ENCODE results near the gene ZFYVE21.

Gene ZFYVE21

DNA sequence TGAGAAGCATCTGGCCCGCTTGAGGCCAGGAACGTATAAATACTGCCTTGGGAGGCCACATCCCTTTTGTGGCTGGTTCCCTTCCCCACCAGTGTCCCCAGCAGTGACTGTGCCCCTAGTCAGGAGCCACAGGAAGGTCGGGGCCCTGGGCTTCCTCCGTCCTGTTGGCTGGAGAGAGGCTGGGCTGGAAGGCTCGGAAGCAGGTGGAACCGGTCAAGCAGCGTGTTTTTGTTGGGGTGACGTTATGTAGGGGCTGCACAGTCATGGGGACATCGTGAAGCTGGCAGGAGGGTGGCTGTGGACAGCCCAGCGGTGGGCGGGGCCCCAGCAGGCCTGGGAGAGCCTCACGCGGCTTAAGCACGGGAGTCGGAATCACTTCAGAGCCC is 10.5 kb upstream of the ZFYVE21 start:
- Histone ChIP-seq H3K27ac (no peak overlapping the region), H3K4me3 (ENCODE audit: low read depth, low read length) (no peak overlapping the region), H3K27me3 (replicated peaks) (no peaks in the 10 kb centered on the region), H3K36me3 (replicated peaks) (peaks cover 68% of the 10 kb centered on the region)
- no peak for DNase-seq
- TF ChIP-seq, protein P1, sequence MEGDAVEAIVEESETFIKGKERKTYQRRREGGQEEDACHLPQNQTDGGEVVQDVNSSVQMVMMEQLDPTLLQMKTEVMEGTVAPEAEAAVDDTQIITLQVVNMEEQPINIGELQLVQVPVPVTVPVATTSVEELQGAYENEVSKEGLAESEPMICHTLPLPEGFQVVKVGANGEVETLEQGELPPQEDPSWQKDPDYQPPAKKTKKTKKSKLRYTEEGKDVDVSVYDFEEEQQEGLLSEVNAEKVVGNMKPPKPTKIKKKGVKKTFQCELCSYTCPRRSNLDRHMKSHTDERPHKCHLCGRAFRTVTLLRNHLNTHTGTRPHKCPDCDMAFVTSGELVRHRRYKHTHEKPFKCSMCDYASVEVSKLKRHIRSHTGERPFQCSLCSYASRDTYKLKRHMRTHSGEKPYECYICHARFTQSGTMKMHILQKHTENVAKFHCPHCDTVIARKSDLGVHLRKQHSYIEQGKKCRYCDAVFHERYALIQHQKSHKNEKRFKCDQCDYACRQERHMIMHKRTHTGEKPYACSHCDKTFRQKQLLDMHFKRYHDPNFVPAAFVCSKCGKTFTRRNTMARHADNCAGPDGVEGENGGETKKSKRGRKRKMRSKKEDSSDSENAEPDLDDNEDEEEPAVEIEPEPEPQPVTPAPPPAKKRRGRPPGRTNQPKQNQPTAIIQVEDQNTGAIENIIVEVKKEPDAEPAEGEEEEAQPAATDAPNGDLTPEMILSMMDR (IDR thresholded peaks at IDR 0.05; ENCODE audit: low read depth, low read length, missing control alignments): no peak
- in situ Hi-C loops (cut with HindIII; ENCODE audit: low pct_ligation_motif_present, low sequenced_read_pairs): no loop called here

DNA sequence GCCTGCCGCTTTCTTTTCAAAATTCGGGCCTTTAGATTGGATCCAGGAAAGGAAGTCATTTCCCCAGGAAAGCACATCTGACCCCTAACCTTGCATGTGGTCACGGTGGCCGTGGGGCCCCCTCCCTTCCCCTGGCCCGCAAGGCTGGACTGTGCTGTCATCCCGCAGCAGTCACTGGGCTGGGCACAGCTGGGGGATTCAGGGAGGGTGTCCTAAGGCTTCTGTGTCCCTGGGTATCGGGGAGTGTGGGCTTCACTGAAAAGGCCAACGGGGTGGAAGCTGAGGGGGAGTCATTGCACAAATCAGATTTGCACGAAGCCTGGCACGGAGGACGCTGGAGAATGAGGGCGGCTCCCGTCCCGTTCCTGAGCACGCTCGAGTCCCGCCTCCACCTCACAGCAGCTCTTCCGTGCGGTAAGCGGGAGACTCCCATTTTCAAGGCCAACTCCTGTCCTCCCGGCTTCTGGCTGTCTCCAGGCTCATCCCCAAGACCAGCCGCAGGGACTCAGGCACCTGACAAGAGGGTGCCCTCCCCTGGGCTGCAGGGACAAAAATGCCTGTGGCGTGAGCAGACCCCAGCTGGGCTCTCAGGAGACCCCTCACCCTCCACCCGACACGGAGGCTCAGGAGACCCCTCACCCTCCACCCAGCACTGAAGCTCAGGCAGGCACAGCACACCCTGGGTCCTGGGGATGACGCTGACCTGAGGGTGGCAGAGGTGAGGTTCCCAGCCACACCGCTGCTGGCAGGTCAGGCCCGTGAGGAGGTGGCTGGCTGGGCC is 9.9 kb upstream of the ZFYVE21 start:
- H3K27ac ChIP-seq: no peak overlapping the region
- in situ Hi-C loops (cut with HindIII; ENCODE audit: low pct_ligation_motif_present, low sequenced_read_pairs): no loop called here
- peaks cover 62% of the 10 kb centered on the region for H3K36me3 ChIP-seq (replicated peaks)

DNA sequence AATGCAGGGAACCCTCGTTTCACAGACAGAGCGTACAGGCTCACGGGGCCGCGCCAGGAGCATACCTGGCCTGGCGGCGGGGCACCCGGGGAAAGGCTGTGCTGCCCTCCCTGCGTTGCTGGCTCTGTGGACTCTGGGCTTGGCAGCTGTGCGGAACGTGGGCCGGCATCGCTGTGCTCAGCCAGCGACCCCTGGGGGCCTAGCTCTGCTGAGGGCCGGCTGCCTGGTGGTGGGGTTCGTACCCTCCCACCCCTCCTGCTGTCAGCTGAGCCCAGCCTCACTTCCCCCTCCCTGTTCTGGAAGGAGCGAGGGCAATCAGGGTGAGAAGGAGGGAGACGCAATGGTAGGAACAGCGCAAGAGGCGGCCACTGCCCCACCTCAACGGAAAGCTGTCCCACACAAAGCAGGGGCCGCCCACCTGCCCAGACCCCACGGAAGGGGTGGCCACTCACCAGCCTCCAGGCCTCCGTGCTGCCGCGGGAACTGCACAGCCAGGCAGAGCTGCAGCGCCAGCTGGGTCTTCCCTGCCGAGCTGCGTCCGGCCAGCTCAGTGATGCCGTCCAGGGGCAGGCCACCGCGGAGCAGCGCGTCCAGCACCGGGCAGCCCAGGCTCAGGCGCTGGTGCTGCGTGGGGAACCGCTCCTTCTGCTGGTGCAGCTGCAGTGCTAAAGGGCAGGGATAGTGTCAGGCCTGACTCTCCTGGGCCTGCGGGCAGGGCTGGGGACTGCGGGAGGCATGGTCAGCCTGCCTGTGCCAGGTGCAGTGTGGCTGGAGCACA is 8.9 kb upstream of the ZFYVE21 start:
- Histone ChIP-seq H3K27ac (no peak overlapping the region), H3K4me3 (ENCODE audit: low read depth, low read length) (no peak overlapping the region), H3K27me3 (replicated peaks) (no peaks in the 10 kb centered on the region), H3K36me3 (replicated peaks) (peaks cover 55% of the 10 kb centered on the region)
- in situ Hi-C loops (cut with HindIII; ENCODE audit: low pct_ligation_motif_present, low sequenced_read_pairs): no loop called here
- TF ChIP-seq, protein P1 (IDR thresholded peaks at IDR 0.05; ENCODE audit: low read depth, low read length, missing control alignments): no peak
- no peak for DNase-seq

More for the DNA sequence above, 9.9 kb upstream of the ZFYVE21 start:
- Histone ChIP-seq H3K4me3 (ENCODE audit: low read depth, low read length) (no peak overlapping the region), H3K27me3 (replicated peaks) (no peaks in the 10 kb centered on the region)
- TF ChIP-seq, protein P1 (IDR thresholded peaks at IDR 0.05; ENCODE audit: low read depth, low read length, missing control alignments): no peak
- no peak for DNase-seq

DNA sequence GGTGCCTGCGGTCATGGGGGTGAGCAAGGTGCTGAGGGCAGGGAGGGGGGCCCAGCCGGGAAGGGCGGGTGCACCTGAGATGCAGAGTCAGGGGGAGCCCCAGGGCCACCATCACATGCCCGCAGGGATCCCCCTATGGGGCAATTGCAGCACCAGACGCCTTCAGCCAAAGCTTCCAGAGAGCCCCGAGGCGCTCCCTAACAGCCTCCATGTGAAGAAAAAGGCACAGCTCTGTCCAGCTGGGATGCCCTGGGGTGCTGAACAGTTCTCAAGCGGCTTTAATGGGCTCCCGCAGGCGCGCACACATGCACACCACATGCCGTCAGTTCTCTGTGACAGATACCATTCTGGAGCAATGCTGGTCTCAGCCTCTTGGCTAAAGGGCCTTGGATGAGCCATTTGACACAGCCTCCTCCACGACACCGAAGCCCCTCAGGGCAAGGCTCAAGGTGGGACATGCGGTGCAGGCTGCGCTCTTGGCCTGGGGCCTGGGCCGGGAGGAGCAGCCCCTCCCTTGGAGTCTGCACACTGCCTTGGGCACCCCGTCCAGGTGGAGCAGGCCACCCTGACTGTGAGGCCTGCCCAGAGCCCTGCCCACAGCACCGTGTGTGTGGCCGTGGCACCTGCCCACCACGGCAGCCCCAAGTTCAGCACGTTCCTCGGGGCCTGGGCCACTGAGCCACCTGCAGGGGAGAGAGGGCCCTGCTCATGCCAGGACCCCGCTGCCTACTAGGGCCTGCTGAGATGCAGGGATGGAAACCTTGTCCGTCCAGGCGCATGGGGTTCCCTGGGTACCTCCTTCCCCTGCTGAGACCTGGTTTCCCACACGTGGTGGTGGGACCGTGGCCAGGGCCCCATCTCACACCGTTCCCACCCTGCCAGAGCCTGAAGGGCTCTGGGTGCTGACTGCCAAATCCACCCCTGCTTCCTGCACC is 8.0 kb upstream of the ZFYVE21 start:
- TF ChIP-seq, protein P1 (IDR thresholded peaks at IDR 0.05; ENCODE audit: low read depth, low read length, missing control alignments): no peak
- Histone ChIP-seq H3K36me3 (replicated peaks) (peaks cover 46% of the 10 kb centered on the region), H3K27ac (no peak overlapping the region), H3K4me3 (ENCODE audit: low read depth, low read length) (no peak overlapping the region), H3K27me3 (replicated peaks) (no peaks in the 10 kb centered on the region)
- in situ Hi-C loops (cut with HindIII; ENCODE audit: low pct_ligation_motif_present, low sequenced_read_pairs): no loop called here
- no peak for DNase-seq

DNA sequence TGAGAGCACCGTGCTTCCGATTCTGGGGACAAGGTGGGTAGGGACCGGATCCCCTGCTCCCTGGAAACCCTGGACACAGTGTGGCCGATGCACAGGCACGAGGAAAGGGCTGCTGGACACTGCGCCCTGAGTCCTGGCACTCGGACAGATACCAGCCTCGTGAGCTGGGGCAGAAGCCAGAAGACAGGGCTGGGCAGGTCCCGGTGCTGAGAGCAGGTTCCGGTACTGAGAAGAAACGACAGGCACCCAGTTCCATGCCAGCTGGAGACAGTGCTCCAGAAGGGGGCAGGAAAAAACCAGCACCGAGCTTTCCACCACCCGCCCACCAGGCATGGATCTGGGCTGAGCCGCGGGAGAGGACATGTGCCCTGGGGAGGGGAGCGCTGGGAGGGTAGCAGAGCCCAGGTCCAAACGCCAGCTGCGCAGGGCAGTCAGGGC is 6.8 kb upstream of the ZFYVE21 start:
- Histone ChIP-seq H3K36me3 (replicated peaks) (peaks cover 34% of the 10 kb centered on the region), H3K4me3 (ENCODE audit: low read depth, low read length) (no peak overlapping the region), H3K27ac (no peak overlapping the region), H3K27me3 (replicated peaks) (no peaks in the 10 kb centered on the region)
- no peak for DNase-seq
- in situ Hi-C loops (cut with HindIII; ENCODE audit: low pct_ligation_motif_present, low sequenced_read_pairs): no loop called here
- TF ChIP-seq, protein P1 (IDR thresholded peaks at IDR 0.05; ENCODE audit: low read depth, low read length, missing control alignments): no peak

All from brain microvascular endothelial cell (primary cell).